HG02885 (cell line): ENCODE measurements around the gene PAGE2B.
"Not testable (repeated sequence)": the region's sequence is repeated elsewhere in the genome, so short reads cannot be mapped to it uniquely, and the experiment has no call there.

ENCODE experiments used
- ATAC-seq: cut with Tn5 transposase; IDR thresholded peaks from one replicate; pipeline ENCODE4 v1.9.1; 2021; ENCODE audit warnings: mild to moderate bottlenecking; ENCODE audit not compliant: unreplicated experiment, poor library complexity

Gene PAGE2B

GRCh38 chrX:55107262-55107661 lies 32.4 kb downstream of the PAGE2B start:
- ATAC-seq, result no peak

DNA sequence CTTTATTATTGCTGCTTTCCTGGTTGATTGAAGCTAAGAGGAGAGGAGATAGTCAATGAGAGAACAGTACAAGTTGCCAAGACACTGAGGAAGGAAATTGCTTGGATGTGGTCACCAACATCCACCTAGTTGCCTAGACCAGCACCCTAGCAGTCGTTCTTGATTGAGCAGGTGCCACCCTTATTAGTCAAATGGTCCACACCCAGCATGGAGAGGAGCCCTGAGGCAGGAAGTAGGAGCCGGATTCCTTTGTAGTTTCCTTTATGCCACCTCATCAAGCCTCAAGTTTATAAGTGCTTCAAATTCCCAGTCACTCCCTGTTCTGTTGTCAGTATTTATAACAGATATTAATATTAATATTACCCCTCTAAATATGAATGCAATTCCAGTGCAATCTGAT lies 33.1 kb downstream of the PAGE2B start:
- ATAC-seq, result no peak

- no peak for ATAC-seq
Observed at GRCh38 chrX:55109306-55109705, 34.5 kb downstream of the PAGE2B start.

- no peak for ATAC-seq
Observed at GRCh38 chrX:55111578-55112254, 36.9 kb downstream of the PAGE2B start.

- ATAC-seq, result not testable (repeated sequence)
Observed at GRCh38 chrX:55116589-55116988, 41.8 kb downstream of the PAGE2B start.

GRCh38 chrX:55118574-55118973 lies 43.7 kb downstream of the PAGE2B start:
- no peak for ATAC-seq

- ATAC-seq, result no peak
Observed at GRCh38 chrX:55119271-55119670, 44.4 kb downstream of the PAGE2B start.

GRCh38 chrX:55119712-55120111 lies 44.9 kb downstream of the PAGE2B start:
- no peak for ATAC-seq

- no peak for ATAC-seq
Observed at GRCh38 chrX:55120761-55121358, 46.0 kb downstream of the PAGE2B start.

DNA sequence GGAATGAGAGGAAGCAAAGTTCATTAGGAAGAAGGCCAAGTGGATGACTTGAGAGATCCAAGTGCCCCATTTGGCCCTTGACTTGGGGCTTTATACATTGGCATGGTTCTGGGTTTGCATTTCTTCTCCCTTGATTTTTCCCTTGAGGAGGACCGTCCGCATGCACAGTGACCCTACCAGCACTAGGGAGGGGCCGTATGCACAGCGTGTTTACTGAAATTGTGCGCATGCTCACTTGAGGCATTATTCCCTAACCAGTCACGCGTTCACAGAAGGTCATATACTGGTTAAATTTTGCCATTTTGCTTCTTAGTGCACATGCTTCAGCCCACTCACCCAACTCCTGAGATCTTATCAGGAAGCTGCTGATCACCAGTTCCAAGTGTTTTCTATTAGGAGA lies 49.1 kb downstream of the PAGE2B start:
- no peak for ATAC-seq

DNA sequence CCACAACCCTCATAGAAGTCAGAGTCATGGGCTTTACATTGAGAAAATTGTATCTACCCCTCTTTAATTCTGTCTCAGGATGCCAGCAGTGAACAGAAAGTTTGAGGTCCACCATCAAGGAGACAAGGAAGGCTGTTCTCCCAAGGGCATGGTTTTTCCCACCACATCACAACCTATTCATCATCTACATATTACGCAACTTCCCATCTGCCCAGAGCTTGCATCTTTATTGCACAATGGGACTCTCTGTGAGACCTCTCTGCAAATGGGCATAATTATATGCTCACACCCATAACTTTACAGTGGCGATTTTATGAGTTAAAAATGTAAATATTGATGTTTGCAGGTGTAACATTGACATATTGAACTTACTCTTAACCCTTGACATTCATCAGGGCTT lies 52.9 kb downstream of the PAGE2B start:
- no peak for ATAC-seq
